GM18498 (cell line): ENCODE data around the gene DEFB129.
"Not testable (repeated sequence)": the region's sequence is repeated elsewhere in the genome, so short reads cannot be mapped to it uniquely, and the experiment has no call there.

Experiments
- ATAC-seq: cut with Tn5 transposase; IDR thresholded peaks from one replicate; pipeline ENCODE4 v1.9.1; 2021; ENCODE audit warnings: mild to moderate bottlenecking, moderate library complexity; ENCODE audit not compliant: unreplicated experiment

The DEFB129 gene

DNA sequence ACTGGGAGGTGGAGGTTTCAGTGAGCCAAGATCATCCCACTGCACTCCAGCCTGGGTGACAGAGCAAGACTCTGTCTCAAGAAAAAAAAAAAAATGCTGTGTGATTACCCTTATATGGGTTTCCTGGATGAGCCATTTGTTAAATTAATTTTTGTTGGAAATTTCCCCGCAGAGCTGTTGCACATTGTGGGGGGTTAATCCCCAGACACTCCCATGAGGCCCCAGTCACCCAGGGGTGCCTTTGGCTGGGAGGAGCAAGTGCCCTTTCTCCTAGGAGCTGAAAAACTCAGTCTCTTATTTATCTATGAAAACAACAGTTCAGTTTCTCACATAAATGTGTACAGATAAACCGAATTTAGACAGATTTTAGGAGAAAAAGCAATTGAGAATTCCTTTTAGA is 25.7 kb downstream of the DEFB129 start:
- ATAC-seq: no peak

DNA sequence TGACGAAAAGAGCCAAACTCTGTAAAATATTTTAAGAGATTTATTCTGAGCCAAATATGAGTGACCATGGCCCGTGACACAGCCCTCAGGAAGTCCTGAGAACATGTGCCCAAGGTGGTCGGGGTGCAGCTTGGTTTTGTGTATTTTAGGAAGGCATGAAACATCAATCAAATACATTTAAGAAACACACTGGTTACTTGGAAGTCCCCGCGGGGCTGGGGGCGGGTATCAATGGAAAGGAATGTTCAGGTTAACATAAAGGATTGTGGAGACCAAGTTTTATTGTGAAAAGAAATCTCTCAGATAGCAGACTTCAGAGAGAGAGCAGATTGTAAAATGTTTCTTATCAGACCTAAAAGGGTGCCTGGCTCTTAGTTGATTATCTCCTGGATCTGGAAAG is 26.4 kb downstream of the DEFB129 start:
- ATAC-seq: not testable (repeated sequence)

DNA sequence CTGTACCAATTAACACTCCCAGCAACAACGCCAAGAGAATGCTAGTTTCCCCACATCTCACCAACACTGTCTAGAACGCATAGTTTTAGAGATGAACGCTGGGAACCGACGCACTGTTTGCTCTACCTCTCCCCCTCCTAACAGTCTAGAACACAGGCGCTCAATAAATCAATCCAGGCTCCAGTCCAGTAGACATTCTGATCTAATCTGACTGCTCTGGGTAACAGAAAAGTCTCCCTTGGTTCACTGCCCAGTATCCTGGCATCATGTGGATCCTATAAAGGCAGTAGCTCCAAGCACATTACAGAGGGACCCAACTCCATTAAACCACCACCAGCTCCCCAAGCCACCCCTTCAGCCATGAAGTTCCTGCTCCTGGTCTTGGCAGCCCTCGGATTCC is 30.4 kb downstream of the DEFB129 start, which contains the start of gene DEFB132:
Gene DEFB132 (plus strand): TSS at position 306 of the 400 bp plus-strand sequence. CDS start 55 bp downstream, at position 361.
- no peak for ATAC-seq

DNA sequence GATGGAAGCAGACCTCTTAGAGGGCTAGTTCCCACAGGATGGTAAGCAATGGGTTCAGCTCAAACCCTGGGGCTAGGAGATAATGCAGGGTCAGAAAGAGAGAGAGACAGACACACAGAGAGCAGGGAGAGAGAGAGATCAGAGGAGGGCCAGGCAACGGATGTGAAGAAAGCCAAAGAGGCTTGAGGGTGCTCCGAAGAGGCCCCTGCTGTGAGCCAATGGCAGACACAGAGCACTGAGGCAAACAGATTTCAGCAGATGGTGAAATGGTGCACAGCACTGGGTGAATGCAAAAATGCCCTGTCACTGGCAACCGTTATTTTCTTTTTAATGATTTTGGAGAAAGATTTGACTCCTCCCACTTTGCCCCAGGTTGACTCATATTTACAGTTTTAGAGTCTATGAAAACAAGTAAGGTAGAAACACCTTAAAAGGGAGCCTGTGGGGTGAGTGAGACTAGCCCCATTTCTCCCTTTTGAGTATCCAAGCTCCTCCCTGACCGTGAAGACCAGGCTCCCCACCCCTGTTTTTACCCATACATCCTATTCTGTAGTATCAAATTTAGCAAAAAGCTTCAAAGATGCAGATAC is 31.3 kb downstream of the DEFB129 start:
- ATAC-seq: no peak

DNA sequence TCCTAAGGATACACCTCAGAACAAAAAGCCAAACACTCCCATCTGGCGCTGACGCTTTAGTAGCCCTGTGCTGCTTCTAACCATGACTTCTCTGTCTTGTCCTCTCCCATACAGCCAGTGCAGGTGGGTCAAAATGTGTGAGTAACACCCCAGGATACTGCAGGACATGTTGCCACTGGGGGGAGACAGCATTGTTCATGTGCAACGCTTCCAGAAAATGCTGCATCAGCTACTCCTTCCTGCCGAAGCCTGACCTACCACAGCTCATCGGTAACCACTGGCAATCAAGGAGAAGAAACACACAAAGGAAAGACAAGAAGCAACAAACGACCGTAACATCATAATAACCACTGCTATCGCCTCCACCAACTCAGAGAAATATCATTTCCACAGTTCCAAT is 31.9 kb downstream of the DEFB129 start:
- ATAC-seq: no peak

DNA sequence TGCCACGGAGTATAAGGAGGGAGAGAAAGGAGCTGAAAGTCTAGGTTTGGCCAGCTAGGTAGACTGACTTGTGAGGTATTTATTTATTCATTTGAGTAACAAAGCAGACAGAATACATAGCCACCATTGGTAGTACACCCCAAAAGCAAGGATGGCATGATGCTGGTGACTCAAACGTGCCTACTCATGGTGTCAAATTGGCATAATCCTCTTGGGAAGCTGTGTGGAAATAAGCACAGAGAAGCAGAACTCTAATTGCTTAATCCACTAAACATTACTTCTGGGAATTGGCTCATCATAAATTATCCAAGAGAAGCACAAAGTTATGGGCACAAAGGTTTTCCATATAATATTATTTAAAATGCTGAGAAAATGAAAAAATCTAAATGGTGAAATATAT is 32.9 kb downstream of the DEFB129 start:
- no peak for ATAC-seq

DNA sequence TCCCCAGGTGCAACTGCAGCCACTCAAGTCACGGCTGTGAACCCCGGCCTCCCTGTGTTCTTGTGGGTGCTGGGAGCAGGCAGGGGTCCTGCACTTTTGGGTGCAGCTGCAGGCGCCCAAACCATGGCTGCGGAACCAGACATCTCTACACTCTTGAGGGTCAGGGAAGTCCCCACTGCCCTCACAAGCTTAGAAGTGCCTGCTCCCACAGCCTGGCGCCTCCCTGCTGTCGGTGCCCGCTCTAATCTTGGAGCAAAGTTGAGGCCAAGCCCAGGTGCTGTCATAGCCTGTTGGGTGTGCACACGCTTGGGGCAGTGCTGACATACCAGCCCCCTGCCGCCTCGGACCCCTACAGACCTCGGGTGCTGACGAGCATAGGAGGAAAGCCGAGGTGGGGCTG is 36.6 kb downstream of the DEFB129 start:
- no peak for ATAC-seq

DNA sequence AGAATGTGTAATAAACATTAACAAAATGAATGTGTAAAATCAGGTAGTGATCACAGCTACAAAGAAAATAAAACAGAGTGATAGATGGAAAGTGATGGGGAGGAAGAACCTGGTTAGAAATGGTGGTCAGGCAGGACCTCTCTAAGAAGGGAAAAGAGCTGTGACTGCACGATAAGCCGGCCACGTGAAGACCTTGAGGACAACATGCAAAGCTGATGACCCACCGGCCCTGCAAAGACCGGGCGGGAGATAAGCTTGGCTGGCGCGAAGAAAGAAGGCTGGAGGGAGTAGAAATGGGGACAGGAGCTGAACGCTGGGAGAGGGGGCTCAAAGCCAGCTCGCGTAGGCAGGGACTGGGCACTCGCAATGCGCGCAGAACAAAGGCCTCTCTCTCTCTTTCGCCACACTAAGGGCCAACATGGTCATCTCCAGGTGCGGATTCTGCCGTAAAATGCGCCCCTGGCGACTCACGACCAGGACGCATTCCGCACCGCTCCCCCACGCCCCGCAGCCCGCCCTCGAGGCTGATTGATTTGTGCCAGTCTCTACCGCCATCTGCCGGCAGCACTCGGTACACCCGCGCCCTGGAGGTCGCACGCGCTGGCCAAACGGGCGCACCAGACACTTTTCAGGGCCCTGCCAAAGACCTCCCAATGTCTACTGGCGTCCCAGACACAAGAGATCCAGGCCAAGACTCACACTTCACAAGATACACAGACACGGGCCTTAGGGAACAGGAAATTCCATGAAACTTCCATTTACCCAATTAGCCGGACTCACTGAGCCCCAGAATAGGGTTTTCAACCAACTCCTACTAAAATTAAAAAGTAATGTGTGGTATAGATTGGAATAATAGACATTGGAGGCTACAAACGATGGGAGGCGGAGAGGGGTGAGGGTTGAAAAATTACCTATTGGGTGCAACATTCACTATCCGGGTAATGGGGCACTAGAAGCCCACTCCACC is 39.8 kb downstream of the DEFB129 start:
- peak; percentile 92 for ATAC-seq

DNA sequence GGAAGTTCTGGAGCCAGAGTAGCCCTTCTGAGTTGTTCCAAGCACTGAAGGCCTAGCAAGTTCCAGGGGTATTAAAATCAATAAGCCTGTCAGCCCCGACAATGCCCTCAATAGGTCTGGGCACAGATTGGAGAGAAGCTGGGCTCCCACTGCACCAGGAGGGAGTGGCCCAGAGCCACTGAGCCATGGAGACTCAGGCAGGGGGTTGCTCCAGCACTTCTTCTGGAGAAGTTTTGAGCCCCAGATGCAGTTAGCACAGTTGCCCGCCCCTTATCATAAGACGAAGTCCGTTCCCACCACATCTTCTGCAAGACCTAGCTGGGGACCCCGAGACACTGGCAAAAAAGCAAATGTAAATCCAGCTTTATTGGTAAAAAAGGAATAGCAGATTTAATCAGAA is 43.5 kb downstream of the DEFB129 start:
- ATAC-seq: no peak

DNA sequence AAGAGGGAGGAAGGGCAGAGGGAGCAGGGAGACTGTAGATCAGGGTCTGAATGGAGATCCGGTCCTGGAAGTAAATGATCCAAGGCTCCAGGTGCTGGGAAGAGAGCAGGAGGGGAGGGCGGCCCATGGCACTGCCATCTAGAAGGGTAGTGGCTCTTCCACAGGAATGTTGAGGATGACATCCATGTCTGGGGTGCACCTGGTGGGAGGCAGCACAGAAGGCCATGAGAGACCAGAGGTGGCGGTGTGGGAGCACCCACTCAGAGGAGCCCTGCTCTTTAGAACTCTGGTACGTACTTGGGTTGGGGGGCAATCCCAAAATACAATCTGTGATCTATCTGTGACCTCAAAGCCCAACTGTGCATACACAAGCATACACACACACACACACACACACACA is 44.0 kb downstream of the DEFB129 start:
- no peak for ATAC-seq

DNA sequence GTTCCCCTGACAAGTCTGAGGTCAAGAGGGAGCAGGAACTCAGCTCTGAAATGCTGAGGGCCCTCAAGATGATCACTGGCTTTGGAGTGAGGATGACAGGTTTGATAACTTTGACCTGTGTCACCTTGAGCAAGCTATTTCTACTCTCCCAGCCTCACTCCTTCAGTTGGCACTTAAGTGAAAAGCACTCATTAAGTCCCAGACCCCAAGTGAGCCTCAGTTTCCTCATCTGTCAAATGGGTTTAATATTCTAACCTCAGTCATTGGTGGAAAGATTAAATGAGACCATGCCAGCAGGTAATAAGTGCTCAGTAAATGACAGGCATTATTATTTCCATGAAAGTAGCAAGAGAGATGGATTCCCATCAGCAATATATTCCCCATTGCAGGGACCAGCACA is 44.5 kb downstream of the DEFB129 start:
- ATAC-seq: no peak

DNA sequence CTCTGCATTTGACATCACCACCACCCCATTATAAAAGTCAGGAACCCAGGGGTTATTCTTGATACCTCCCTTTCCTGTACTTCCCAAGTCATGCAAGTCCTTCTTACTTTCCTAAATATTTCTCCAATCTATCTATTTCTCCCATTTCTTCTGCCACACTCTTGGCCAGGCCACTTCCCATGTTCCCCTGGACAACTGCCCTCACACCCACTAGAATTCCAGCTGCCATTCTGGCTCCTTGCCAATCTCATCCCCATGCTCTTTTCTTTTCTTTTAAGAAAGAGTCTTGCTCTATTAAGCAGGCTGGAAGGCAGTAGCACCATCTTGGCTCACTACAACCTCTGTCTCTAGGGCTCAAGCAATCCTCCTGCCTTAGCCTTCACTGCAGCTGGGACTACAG is 45.7 kb downstream of the DEFB129 start:
- no peak for ATAC-seq

DNA sequence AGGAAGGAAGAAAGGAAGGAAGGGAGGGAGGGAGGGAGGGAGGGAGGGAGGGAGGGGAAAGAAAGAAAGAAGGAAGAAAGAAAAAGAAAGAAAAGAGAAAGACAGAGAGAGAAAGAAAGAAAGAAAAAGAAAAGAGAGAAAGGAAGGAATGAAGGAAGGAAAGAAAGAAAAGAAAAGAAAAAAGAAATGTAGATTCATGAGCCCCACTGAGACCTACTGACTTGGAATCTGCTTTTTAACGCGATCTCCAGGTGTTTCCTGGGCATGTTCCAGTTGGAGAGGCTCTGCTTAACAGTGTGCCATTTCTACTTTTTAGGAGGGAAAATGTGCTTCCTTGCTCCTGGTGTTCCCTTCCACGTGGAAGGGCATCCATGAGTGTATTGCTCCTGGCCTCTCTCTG is 46.8 kb downstream of the DEFB129 start:
- no peak for ATAC-seq

DNA sequence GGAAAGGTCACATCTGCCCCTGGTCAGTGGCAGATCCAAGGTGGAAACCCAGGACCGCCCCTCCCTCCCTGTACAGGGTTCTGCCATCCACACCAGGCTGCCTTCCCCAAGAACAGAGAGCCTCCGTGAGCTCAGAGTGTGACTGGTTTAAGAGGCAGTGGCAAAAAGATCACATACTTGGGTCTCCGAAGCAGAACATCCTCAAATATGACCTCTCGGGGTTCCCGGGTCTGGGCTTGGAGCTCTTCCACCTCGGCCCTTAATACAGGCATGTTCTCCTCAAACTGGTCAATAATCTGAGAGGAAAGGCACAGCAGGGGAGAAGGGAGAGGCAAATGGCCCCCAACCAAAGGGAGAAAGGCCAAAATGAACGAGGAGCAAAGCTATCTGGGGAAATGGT is 48.7 kb downstream of the DEFB129 start:
- ATAC-seq: no peak

DNA sequence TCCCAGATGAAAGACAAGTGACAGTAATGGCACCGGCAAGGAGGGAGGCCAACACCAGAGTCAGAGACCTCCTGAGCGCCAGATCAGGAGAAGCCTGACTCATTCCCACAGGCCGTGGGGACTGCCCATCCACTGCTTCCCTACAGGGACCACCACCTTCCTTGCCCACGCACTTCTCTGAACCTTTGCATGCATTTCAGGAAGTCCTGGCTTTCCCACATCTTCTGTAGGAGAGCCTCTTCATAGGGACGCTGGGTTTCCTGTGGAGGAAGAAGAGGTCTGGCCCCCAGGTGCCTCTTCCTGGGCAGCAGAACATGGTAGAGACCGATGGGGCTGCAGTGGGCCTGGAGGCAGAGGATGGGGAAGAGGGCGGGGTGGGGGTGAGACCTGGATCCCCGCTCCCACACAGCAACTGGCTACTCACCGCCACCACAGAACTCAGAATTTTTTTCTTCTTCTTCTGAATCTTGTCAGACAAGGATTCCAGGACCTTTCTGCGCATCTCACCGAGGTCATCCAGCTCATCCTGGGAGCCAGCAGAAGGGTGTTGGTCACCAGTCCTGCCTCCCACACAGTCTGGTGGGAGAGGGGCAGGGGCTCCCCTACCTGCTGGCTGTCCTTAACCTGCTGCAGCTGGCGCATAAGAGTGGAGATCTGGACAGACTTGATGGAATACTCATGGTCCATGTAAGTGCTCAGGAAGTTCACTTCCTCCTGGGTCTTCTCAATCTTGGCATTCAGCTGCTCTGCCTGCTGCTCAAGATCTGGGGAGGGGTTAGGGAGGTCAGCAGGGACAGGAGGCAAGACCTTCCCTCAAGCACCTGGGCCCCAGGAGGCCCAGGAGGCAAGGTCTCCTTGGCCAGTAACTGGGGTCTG is 49.8 kb downstream of the DEFB129 start:
- ATAC-seq: no peak

DNA sequence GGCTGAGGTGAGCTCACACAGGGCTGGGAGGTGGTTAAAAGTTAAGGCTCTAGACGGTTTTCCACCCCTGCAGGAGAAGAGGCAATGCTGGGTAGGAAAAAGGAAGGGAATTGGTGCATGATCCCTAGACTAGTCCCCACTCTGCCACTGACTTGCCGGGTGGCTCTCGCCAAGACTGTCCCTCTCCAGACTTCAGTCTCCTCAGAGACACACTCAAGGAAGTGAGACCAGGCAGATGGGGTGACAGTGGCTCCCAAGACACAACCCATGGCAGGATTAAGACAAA is 50.4 kb downstream of the DEFB129 start:
- no peak for ATAC-seq

DNA sequence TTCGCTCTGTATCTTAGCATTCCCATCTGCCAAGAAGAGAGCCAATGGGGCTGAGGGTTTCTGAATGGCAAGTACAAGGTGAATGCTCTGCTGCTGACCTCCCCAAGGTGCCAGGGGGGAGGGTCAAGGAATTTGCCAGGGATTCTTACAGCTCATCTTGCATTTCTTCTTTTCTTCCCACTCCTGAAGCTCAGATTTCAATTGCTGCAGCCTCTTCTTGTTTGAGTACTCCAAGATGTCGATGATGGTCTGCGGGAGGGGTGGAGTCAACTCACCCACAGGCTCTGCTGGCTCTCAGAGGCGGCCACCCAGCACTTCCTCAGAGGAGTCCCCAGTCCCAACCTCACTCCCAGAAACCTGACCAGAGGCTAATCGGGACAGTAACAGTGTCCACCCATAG is 51.1 kb downstream of the DEFB129 start:
- ATAC-seq: no peak

DNA sequence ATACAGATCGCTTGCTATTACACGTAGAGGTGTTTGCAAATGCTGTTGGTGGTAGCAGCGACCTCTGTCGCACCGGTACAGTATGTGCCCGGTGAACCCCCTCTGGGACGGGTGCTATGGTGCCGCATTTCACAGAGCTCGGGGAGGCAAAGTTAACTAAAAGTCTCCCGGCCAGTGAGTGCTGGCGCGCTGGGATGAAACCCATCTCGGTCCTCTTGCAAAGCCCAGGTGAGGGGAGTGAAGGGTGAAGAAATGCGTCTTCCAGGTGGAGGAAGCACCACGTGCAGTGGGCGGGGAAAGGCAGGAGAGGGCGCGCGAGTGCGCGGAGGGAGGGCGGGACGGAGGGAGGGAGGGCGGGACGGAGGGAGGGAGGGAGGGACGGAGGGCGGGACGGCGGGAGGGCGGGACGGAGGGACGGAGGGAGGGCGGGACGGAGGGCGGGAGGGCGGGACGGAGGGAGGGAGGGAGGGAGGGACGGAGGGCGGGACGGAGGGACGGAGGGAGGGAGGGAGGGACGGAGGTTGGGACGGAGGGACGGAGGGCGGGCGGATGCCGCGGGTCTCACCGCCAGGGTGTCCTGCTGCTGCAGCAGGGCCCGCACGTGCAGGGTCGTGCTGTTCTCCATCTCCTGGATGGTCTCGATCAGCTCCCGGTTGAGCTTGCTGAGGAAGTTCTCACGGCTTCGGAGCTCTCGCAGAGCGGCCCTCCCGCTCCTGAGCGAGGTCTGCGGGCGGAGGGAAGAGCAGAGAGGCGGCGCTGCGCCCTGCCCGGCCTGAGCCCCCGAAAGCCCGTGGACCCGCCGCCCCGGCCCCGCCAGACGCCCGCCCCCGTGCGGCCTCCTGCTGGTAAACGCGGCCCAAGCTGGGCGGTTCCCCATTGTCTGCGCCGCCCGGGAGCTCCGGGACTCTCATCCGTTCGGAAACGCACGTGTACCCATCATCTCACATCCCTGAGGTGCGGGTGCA is 51.8 kb downstream of the DEFB129 start:
- ATAC-seq: no peak
